GM19193 (cell line): ENCODE data around the gene SPEM3.

Source experiments
- POLR2A ChIP-seq: IDR thresholded peaks from 4 replicates; pipeline ENCODE4 v1.6.1; 2011; ENCODE audit not compliant: insufficient read depth, insufficient read length; ENCODE audit errors: extremely low read depth

SPEM3 gene

DNA sequence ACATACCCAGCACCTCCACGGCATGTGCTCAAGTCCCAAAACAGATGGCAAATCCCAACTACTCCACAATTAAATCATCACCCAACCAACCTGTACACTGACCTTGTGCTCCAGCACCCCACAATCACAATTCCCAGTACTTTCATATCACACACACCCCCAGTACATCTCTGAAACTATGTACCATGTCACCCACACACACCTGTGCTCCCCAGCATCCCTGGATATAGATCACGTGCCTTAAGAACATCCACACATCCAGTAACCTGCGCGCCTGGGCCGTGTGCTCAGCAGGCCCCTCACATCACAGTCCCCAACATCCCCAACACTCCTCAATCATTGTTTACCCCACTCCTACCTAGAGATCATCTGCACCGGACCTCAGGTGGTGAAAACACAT lies 18.9 kb upstream of the SPEM3 start:
- TF ChIP-seq POLR2A: no peak

DNA sequence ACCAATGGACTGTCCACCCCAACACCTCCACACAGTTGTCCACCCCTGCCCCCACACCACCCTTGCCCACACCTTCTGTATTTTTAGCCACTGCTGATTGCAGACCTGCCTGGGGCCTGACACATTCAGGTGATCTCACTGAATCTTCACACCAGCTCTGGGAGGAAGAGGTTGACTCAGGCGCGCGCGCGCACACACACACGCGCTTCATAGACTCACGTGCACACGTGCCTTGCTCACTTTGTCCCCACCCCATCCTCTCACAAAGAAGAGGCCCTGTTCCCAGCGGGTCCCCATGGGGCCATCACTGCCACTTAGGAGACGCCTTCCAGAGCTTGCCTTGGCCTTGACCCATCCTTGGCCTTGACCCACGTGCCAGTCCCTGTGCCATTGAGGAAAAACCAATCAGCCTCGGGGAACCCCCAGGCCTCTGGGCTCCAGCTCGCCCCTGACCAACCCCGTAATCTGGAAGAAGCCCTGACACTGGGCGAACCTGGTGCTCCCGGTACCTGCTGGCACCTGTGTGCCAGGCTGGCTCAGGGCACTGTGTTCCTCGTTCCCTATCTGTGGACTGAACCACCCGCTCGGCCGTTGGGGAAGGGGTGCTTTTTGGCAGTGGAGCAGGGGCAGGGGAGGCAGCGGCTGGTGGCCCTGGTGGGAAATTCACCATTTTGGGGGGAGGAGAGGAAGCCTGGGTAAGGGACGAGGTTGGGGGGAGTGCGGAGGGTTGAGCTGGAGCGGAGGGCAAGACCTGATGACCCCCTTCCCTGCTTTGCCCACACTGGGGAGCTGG lies 17.8 kb upstream of the SPEM3 start:
- TF ChIP-seq POLR2A: no peak

DNA sequence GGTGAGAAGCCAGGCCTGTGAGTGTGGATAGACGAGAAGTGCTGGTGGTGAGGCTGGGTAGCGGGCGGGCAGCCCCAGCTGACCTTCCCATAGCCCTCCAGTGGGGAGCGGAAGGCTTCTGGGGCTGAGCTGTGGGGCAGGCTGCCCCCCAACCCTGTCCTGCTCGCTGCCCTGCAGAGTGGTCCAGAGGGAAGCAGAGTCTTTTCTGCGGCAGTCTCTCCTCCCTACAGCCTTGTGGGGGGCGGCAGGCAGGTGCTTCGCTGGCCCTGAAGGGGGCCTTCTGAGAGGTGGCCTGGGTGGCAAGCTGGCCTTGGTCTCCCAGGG lies 17.3 kb upstream of the SPEM3 start:
- TF ChIP-seq POLR2A: no peak

DNA sequence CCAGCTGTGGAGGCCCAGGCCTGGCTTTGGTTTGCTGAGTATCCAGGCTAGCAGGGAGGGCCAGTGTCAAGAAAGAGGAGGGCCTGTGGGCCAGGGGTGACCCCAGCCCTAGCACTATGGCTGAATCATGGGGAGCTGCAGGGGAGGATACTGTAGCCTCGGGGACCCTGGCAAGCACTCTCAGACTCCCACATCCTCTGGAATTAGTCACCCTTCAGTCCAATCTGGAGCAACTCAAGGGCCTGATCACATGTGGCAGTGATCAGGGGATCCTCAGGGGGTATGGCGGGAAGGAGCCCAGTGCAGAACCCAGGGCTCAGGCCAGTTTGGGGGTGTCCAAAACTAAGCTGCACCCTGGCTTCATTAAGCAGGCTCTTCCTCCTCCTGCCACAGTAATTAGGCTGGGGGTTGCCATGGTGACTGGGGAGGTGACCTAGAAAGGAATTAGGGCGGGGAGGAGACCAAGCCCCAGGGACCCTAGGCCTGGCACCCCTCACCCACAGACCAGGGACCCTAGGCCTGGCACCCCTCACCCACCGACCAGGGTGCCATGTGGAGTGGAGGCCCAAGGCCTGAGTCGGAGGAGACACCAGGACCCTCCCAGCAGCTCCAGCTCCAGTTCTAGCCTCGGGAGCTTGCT lies 15.2 kb upstream of the SPEM3 start:
- TF ChIP-seq POLR2A: no peak

DNA sequence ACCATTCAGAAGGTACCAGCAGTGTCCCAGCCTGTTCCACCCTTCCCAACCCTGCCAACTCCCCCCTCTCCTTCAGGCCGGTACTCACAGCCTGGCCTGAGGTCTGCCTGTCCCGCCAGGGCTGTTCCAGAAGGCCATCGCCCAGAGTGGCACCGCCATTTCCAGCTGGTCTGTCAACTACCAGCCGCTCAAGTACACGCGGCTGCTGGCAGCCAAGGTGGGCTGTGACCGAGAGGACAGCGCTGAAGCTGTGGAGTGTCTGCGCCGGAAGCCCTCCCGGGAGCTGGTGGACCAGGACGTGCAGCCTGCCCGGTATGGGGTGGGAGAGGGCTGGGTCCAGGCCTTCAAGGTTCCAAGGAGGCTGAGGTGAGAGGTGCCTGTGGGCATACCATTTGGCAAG lies 13.8 kb upstream of the SPEM3 start:
- no peak for TF ChIP-seq POLR2A

DNA sequence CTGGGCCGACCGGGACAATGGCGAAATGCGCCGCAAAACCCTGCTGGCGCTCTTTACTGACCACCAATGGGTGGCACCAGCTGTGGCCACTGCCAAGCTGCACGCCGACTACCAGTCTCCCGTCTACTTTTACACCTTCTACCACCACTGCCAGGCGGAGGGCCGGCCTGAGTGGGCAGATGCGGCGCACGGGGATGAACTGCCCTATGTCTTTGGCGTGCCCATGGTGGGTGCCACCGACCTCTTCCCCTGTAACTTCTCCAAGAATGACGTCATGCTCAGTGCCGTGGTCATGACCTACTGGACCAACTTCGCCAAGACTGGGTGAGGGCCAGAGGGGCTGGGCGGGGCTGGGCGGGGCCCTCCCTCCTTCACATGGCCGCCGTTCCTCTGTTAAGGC lies 12.9 kb upstream of the SPEM3 start:
- no peak for TF ChIP-seq POLR2A

DNA sequence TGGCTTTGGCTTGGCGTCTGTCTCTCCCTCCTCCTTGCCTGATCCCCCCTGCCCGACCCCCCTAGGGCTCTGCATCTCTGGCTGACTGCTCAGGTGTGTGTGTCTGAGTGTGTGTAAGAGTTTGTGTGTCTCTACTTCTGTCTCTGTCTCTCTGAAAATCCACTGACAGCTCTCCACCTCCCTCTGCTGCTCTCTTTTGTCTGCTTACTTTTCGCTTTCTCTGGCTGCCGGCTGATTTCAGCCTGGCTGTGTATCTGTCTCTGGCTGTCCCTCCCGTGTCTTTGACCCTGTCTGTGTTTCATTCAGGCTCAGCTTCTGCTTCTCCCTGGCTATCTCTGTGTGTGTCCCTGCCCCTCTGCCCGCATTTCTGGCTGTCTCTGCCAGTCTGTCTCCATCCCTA lies 12.3 kb upstream of the SPEM3 start:
- TF ChIP-seq POLR2A: no peak

DNA sequence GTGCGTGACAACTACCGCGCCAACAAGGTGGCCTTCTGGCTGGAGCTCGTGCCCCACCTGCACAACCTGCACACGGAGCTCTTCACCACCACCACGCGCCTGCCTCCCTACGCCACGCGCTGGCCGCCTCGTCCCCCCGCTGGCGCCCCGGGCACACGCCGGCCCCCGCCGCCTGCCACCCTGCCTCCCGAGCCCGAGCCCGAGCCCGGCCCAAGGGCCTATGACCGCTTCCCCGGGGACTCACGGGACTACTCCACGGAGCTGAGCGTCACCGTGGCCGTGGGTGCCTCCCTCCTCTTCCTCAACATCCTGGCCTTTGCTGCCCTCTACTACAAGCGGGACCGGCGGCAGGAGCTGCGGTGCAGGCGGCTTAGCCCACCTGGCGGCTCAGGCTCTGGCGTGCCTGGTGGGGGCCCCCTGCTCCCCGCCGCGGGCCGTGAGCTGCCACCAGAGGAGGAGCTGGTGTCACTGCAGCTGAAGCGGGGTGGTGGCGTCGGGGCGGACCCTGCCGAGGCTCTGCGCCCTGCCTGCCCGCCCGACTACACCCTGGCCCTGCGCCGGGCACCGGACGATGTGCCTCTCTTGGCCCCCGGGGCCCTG lies 11.5 kb upstream of the SPEM3 start:
- no peak for TF ChIP-seq POLR2A

DNA sequence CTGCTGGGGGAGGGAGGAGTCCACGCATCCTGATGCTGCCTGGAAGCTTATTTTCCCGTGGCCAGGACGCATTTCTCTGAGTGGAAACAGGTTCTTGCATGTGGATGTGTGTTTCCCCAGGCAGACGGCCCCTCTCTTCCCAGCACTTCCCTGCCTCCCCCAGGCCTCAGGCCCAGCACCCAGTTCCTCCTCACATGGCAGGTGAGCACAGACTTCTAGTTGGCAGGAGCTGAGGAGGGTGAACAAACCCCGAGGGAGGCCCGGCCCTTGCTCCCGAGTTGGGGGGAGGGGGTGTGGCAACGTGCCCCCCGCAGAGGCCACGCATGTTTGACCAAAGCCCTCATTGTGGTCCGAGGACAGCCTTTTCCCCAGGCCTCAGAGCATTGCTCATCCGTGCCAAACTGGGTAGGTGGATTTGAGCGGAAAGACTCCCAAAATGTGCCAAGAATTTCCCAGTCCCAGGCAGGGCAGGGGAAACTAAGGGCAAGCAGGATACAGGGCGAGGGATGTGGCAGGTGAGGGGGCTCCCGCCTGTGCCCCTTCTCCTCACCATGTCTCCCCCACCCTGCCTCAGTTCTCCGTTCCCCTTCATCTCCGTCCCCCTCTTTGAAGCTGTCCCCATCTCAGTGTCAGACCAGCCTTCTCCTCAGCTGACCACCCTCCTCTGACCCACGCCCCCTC lies 10.0 kb upstream of the SPEM3 start:
- no peak for TF ChIP-seq POLR2A

DNA sequence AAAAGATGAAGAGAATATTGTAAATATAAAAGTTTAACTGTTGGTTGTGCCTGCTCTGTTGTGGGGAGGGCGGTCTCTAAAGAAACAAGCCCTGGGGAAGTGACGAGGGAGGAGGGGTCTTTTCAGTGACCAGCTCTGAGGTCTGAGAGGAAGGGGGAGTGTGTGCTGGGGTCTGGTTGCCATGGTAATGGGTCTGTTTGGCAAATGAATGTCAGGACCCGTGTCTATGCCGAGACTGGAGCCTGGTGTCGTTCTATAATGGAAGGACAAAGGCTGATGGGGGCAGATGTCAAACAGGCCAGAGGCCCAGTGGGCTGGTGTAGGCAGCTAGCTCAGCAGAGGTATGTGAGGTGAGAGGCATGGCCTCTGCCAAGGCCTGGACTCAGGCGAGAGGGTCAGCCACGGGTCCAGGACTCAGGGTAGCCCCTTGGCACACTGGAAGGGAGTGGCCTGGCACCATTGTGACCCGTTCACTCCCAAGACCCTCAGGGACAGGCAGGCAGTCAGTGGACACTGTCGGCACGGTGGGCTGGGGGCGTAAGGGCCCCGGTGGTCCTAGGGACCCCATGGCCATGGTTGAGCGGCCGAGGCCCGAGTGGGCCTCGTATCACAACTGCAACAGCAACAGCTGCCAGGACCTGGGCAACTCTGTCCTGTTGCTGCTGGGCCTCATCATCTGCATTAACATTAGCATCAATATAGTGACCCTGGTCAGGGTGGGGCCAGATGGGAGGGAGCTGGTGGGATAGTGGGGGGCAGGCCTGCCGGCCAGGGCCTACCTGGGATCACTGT lies 8.6 kb upstream of the SPEM3 start, which contains the start of gene SPEM1:
Gene SPEM1, plus strand, starts transcription at position 506 of the 792 bp plus-strand sequence. Its CDS starts 61 bp downstream, at position 567.
- TF ChIP-seq POLR2A: no peak

DNA sequence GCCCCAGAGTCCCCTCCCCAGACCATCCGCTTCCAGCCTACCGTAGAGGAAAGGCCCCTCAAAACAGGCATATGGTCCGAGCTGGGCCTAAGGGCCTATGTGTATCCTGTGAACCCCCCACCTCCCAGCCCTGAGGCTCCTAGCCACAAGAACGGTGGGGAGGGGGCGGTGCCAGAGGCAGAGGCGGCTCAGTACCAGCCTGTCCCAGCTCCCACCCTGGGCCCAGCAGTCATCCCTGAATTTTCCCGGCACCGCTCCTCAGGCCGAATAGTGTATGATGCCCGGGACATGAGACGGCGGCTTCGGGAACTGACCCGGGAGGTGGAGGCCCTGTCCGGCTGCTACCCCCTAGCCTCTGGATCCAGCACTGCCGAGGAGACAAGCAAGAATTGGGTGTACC lies 7.5 kb upstream of the SPEM3 start:
- no peak for TF ChIP-seq POLR2A

DNA sequence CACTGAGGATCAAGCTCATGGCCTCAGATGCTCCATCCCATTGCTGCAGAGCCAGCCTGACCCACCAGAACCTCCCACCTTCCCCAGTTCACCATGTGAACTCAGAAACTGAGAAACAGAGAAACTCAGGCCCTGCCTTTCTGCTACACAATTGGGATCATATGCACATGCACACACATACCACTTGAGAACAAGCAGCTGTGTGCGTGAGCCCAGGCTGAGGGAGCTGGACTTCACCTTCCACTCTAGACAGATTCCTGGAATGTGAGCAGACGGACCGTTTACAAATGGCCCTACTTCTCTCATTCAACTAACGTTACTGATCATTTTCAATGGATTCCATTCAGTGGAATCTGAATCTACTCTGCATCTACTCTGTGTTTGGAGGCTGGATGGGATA lies 5.0 kb upstream of the SPEM3 start:
- TF ChIP-seq POLR2A: no peak

DNA sequence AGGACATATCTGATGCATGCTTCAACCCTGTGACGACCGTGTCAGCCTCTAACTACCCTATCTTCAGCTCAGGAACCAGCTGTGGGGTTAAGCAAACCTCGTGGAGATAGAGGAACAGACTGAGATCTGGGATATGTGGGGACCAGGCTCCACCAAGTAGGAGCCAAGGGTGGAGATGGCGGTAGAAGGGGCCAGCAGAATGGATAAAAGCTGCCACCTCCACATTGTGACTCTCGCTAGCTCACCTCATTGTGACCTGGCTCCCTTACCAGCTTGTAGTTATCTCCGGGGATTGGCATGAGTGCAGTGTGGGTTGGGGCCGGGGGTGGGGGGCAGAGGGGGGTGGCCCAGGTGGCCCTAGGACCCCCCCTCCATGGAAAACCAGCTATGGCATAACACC lies 3.3 kb upstream of the SPEM3 start, which contains the start of gene SPEM2:
Gene SPEM2, plus strand, starts transcription at position 301 of the 400 bp plus-strand sequence. Its CDS starts 73 bp downstream, at position 374.
- no peak for TF ChIP-seq POLR2A

DNA sequence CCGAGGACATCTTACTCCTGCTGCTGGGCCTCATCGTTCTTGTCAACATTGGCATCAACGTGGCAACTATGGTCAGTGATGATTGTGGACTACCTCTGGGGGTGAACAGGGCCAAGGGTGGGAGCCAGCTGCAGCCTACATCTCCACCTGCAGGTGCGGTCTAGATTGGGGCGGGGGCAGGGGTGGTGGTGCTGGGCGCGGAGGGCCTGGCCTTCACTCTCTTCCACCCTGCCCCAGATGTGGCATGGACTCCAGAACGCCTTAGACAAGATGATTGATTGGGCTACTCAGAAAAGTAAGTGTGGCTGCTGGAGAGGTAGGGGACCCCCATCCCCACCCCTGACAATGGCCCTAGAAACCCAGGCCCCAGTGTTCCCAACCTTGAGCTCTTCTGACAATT lies 2.9 kb upstream of the SPEM3 start:
- TF ChIP-seq POLR2A: no peak
